BLaER1 (cell line): ENCODE data around the gene NT5DC3.
"Not testable (repeated sequence)": the region's sequence is repeated elsewhere in the genome, so short reads cannot be mapped to it uniquely, and the experiment has no call there.

ENCODE experiments used
- H3K27ac ChIP-seq: shearing (Covaris generic); formaldehyde crosslinking; 2 replicates; pipeline ENCODE4 v1.8.1; 2022
- H3K27me3 ChIP-seq: shearing (Covaris generic); formaldehyde crosslinking; 2 replicates; pipeline ENCODE4 v1.8.1; 2022
- H3K36me3 ChIP-seq: shearing (Covaris generic); formaldehyde crosslinking; 2 replicates; pipeline ENCODE4 v1.8.1; 2022
- H3K4me1 ChIP-seq: shearing (Covaris generic); formaldehyde crosslinking; 2 replicates; pipeline ENCODE4 v1.8.1; 2022
- H3K4me2 ChIP-seq: shearing (Covaris generic); formaldehyde crosslinking; 2 replicates; pipeline ENCODE4 v1.8.1; 2022
- H3K4me3 ChIP-seq: shearing (Covaris generic); formaldehyde crosslinking; 2 replicates; pipeline ENCODE4 v1.8.1; 2022
- H3K9ac ChIP-seq: shearing (Covaris generic); formaldehyde crosslinking; 2 replicates; pipeline ENCODE4 v1.8.1; 2022
- H3K9me3 ChIP-seq: shearing (Covaris generic); formaldehyde crosslinking; 2 replicates; pipeline ENCODE4 v1.8.1; 2022
- H4K20me1 ChIP-seq: shearing (Covaris generic); formaldehyde crosslinking; 2 replicates; pipeline ENCODE4 v1.8.1; 2022
- Cebpa-rat ChIP-seq: shearing (Covaris generic); IDR thresholded peaks from 2 replicates; pipeline ENCODE4 v1.8.1; 2022

The NT5DC3 gene

DNA sequence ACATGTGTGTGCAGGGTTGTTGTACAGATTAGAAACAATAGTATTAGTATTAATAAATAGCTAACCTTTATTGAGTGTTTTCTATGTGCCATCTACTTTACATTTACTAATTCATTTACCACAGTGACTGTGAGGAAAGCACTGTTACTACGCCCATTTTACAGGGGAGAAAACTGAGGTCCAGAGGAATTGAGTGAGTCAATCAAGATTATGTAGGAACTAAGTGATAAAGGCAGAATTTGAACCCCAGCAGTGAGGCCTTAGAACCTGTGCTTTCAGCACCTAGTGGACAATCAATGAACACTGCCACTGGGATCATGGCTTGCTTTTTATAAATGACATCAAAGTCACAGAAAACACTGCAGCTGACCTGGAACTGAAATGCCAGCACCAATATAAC is 28.2 kb downstream of the NT5DC3 start:
- Histone ChIP-seq H3K4me2 (no peak overlapping the region), H3K36me3 (peaks cover 56% of the 10 kb centered on the region), H3K9me3 (no peaks in the 10 kb centered on the region), H3K9ac (no peak overlapping the region), H3K4me1 (no peaks in the 10 kb centered on the region), H3K4me3 (no peak overlapping the region), H4K20me1 (no peaks in the 10 kb centered on the region), H3K27me3 (no peaks in the 10 kb centered on the region), H3K27ac (no peak overlapping the region)
- no peak for TF ChIP-seq Cebpa-rat

DNA sequence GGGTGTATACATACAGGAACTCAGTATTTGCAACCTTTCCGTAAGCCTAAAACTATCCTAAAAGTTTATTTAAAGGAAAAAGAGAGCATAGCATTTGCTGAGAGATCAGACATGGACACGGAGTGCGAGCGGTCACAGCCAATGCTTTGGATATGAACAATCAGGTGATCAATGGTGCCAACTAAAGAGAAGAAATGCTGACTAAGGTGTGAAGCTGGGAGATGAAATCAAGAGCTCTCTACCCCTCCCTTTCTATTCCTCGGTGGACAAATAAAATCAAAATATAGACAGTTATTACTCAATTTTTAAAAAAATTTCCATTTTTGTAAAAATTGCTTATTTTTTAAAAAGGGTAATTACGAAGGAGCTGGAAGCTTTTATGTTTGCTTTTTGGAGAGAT is 29.2 kb downstream of the NT5DC3 start:
- no peaks in the 10 kb centered on the region for H3K27me3 ChIP-seq
- H3K4me1 ChIP-seq = no peaks in the 10 kb centered on the region
- TF ChIP-seq Cebpa-rat = no peak
- no peak overlapping the region for H3K4me2 ChIP-seq
- no peaks in the 10 kb centered on the region for H4K20me1 ChIP-seq
- H3K9ac ChIP-seq = no peak overlapping the region
- H3K36me3 ChIP-seq = peaks cover 65% of the 10 kb centered on the region
- H3K4me3 ChIP-seq = no peak overlapping the region
- no peaks in the 10 kb centered on the region for H3K9me3 ChIP-seq
- H3K27ac ChIP-seq = no peak overlapping the region

DNA sequence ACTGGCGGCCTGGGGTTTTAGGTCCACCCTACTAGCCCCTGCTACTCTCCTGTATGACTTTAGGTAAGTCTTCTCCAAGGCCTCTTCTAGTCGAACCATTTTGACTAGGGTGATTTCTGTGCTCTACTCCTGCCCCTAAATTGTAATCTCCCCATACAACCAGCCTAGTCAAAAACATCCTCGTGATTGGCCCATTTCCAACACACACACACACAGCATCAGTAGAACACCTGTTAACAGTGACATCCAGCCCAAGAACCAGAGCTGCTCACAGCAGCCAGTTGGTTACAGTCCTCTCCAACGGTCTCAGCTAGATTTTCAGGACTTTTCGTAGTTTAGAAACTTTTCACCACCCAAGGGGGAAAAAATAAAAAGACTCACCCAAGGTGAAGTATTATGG is 30.9 kb downstream of the NT5DC3 start:
- Histone ChIP-seq H3K4me1 (no peaks in the 10 kb centered on the region), H4K20me1 (no peaks in the 10 kb centered on the region), H3K36me3 (peaks cover 76% of the 10 kb centered on the region)

DNA sequence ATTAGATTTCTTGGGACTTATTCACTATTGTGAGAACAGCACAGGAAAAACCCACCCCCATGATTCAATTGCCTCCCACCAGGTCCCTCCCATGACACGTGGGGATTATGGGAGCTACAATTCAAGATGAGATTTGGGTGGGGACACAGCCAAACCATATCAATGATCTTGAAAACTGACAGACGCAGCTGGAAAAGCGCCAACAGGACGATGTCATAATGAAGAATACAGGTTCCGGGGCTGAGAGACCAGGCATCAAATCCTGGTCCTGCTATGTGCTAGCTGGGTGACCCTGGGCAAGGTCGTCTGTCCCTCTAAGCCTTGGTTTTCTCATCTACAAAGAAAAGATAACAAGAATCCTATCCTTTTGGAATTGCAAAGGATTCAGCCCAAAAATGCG is 31.4 kb downstream of the NT5DC3 start:
- not testable (repeated sequence) for H3K27ac ChIP-seq, H3K9me3 ChIP-seq, H3K27me3 ChIP-seq, H3K4me1 ChIP-seq, H3K4me3 ChIP-seq, H3K9ac ChIP-seq, H3K4me2 ChIP-seq, H4K20me1 ChIP-seq
- H3K36me3 ChIP-seq = peaks cover 76% of the 10 kb centered on the region

More for the DNA sequence above, 30.9 kb downstream of the NT5DC3 start:
- H3K4me2 ChIP-seq = no peak overlapping the region
- TF ChIP-seq Cebpa-rat = no peak
- H3K9me3 ChIP-seq = no peaks in the 10 kb centered on the region
- no peaks in the 10 kb centered on the region for H3K27me3 ChIP-seq
- no peak overlapping the region for H3K9ac ChIP-seq
- H3K4me3 ChIP-seq = no peak overlapping the region
- no peak overlapping the region for H3K27ac ChIP-seq

DNA sequence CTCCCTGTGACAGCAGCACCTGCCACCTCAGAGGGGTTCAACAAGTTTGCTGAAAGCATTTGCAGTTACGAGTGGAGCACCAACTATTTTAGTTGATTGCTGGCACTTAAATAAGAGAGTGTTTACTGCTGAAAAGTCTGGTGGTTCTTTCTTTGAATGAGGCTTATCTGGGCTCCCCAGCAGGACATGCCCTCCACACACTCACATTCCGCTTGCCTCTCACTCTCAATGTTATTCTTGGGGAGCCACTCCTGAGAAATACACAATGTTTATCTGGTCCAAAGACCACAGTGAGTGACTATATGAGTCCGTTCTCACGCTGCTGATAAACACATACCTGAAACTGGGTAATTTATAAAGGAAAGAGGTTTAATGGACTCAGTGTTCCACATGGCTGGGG is 31.9 kb downstream of the NT5DC3 start:
- H3K4me3 ChIP-seq = no peak overlapping the region
- no peak for TF ChIP-seq Cebpa-rat
- peaks cover 72% of the 10 kb centered on the region for H3K36me3 ChIP-seq
- H3K4me1 ChIP-seq = no peaks in the 10 kb centered on the region
- no peaks in the 10 kb centered on the region for H3K27me3 ChIP-seq
- H3K27ac ChIP-seq = no peak overlapping the region
- H3K9ac ChIP-seq = no peak overlapping the region
- no peaks in the 10 kb centered on the region for H3K9me3 ChIP-seq
- no peak overlapping the region for H3K4me2 ChIP-seq
- H4K20me1 ChIP-seq = no peaks in the 10 kb centered on the region

DNA sequence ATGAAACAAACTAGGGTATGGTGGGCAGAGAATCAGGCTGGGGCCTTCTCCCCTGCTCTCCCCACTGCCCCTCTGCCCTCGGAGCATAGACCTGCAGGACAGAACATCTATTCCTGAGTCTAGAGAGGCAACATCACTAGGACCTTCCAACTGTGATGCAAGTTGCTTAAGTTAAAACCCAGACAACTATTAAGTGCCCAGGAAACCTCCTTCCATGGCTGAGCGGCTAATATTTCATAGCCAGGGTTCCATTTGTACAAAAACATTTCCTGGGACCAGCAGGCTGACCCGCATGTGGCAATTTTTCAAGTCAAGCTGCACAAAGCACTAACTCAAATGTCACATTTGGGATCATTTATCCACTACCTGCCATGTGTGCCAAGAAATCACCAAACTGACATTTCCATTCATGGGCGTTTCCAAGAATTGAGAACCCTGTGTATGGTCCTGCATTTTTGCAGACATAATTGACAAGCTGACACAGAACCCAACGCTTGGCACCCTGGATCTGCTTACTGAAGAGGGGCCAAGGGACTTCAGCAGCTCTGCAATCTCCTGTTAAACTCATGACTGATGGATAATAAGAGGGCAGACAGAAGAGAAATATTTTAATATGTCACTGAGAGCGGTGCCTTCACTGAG is 32.7 kb downstream of the NT5DC3 start:
- peaks cover 64% of the 10 kb centered on the region for H3K36me3 ChIP-seq
- no peaks in the 10 kb centered on the region for H3K9me3 ChIP-seq
- no peaks in the 10 kb centered on the region for H4K20me1 ChIP-seq
- H3K9ac ChIP-seq = no peak overlapping the region
- H3K4me1 ChIP-seq = no peaks in the 10 kb centered on the region
- no peak for TF ChIP-seq Cebpa-rat
- H3K27ac ChIP-seq = no peak overlapping the region
- H3K4me2 ChIP-seq = no peak overlapping the region
- H3K4me3 ChIP-seq = no peak overlapping the region
- no peaks in the 10 kb centered on the region for H3K27me3 ChIP-seq

DNA sequence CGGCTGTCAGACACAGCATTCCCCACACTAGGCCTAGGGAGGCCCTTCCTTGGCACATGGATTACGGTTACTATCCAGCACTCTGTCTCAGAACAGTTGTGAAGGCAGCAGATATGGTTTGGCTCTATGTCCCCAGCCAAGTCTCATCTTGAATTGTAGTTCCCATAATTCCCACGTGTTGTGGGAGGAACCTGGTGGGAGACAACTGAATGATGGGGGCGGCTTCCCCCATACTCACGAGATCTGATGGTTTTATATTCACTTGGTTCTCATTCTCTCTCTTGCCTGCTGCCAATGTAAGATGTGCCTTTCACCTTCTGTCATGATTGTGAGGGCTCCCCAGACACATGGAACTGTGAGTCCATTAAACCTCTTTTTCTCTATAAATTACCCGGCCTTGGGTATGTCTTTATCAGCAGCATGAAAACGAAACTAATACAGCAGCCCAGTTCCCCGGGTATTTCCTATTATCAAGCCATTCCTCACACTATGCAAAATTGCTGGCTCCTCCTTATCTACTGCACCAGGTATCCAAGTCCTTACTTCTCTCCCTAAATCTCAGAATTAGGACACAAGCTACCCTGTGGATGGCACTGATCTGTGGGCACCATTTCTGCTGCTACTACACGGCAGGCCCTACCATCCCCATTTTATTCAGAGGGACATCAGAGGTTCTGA is 33.3 kb downstream of the NT5DC3 start:
- H3K9me3 ChIP-seq = no peaks in the 10 kb centered on the region
- H4K20me1 ChIP-seq = no peaks in the 10 kb centered on the region
- H3K4me1 ChIP-seq = no peaks in the 10 kb centered on the region
- H3K36me3 ChIP-seq = peaks cover 60% of the 10 kb centered on the region
- no peak for TF ChIP-seq Cebpa-rat
- no peak overlapping the region for H3K4me2 ChIP-seq
- H3K4me3 ChIP-seq = no peak overlapping the region
- H3K9ac ChIP-seq = no peak overlapping the region
- H3K27ac ChIP-seq = no peak overlapping the region
- H3K27me3 ChIP-seq = no peaks in the 10 kb centered on the region

DNA sequence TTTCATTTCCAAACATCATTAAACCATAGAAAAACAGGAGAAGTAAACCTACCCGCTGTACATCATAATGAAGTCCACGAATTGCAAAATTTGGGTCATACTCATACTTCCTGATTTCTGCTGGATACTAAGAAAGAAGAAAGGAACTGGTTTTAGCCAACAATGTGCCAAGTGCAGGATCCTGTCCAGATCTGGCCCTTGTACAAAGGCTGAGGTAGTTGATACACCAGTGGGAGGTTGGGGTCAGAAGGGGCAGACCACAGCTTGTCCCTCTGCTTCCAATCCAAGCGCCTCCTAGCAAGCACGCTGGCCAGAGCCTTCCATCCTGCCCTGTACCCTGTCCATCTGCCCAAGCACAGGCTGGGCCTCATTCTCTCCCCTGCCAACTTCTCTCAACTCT is 34.2 kb downstream of the NT5DC3 start:
- H3K9me3 ChIP-seq = no peaks in the 10 kb centered on the region
- no peak overlapping the region for H3K4me3 ChIP-seq
- H4K20me1 ChIP-seq = no peaks in the 10 kb centered on the region
- no peak overlapping the region for H3K27ac ChIP-seq
- TF ChIP-seq Cebpa-rat = no peak
- no peak overlapping the region for H3K4me2 ChIP-seq
- no peaks in the 10 kb centered on the region for H3K27me3 ChIP-seq
- no peaks in the 10 kb centered on the region for H3K4me1 ChIP-seq
- H3K36me3 ChIP-seq = peaks cover 66% of the 10 kb centered on the region
- no peak overlapping the region for H3K9ac ChIP-seq

DNA sequence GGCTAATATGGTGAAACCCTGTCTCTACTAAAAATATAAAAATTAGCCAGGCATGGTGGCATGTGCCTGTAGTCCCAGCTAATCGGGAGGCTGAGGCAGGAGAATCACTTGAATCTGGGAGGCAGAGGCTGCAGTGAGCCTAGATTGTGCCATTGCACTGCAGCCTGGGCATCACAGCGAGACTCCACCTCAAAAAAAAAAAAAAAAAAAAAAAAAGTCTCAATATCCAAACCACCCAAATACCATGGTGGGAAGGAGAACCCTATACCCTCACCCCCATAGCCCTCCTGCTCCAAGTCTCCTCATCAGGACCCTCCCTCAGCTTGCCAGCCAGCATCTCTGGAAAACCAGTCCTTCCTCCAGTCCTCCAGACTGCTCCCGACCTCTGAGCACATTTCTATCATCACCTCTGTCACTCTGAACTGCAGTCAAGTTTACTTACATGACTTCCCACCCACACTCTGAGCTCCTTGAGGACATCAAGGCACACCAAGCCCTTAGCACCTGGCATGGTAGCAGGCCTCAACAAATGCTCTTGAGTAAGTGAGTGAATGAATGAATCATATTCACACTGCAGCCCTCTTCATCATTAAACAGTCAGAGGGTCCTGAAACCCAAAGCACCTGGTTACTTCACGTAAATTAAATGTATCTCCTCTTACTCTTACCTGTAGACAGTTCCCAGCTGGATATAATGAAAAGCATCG is 35.2 kb downstream of the NT5DC3 start:
- H3K9ac ChIP-seq = no peak overlapping the region
- peaks cover 62% of the 10 kb centered on the region for H3K36me3 ChIP-seq
- no peaks in the 10 kb centered on the region for H3K27me3 ChIP-seq
- peaks cover 2% of the 10 kb centered on the region; the same call in 1 of the 2 replicates for H3K4me1 ChIP-seq
- no peak for TF ChIP-seq Cebpa-rat
- no peaks in the 10 kb centered on the region for H3K9me3 ChIP-seq
- H4K20me1 ChIP-seq = no peaks in the 10 kb centered on the region
- no peak overlapping the region for H3K4me3 ChIP-seq
- H3K4me2 ChIP-seq = no peak overlapping the region
- no peak overlapping the region for H3K27ac ChIP-seq

DNA sequence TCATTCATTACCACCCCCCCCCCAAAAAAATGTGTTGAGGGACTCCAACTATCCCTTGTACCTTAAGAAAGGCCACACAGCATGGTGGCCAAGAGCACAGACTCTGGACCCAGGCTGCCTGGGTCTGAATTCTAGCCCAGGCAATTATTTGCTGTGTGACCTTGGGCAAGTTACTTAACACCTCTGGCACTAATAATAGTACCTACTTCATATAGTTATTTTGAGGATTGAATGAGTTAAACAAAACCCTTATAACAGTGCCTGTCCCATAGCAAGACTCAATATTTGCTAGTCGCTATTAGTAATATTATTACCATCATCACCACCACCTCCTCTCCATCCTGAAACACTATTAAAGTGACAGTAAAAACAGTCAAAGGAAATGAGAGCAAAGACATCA is 37.2 kb downstream of the NT5DC3 start:
- H3K27me3 ChIP-seq = no peaks in the 10 kb centered on the region
- no peak overlapping the region for H3K4me3 ChIP-seq
- no peaks in the 10 kb centered on the region for H4K20me1 ChIP-seq
- peaks cover 52% of the 10 kb centered on the region for H3K36me3 ChIP-seq
- H3K4me1 ChIP-seq = peaks cover 18% of the 10 kb centered on the region
- H3K9ac ChIP-seq = no peak overlapping the region
- no peak overlapping the region for H3K27ac ChIP-seq
- TF ChIP-seq Cebpa-rat = no peak
- no peaks in the 10 kb centered on the region; the same call in 1 of the 2 replicates for H3K9me3 ChIP-seq
- no peak overlapping the region for H3K4me2 ChIP-seq
